ENCODE data around the gene PIGO.
A peak's percentile ranks its signal among the peaks of the same experiment; 100 is the strongest.

The PIGO gene

DNA sequence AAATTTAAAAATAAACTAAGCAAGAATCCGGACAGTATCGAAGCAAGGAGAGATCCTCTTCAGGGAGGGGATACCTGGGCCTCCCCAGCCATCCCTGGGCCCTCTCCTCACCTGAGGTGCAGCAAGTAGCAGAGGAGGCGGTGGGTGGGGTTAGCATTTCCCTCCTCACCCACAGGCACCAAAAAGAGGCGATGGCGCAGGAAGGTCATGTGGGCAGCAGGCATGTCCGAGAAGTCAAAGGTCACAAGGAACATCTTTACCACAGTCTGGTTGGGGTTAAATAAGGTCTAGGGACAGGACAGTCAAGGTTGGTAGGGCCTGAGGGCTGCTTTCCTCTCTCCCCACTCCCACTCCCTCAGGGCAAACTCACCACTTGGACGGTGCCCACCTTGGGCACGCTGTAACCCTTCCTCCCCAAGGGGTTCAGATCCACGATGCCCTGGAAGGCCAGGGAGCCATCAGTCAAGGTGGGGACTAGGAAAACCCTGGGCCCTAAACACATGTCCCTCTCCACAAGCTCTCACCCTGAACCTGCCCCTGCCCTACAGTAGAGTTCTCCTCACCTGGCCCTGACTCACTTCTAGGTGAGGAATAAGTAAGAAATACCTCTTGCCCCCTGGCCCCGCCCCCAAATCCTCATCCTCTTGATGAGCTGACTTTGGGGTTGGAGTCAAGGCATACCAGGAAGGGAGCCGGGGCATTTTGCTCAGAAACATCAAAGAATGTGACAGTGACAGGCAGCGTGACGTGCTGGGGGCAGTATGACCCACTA is 9.4 kb upstream of the PIGO start:
- no peak for DNase-seq

DNA sequence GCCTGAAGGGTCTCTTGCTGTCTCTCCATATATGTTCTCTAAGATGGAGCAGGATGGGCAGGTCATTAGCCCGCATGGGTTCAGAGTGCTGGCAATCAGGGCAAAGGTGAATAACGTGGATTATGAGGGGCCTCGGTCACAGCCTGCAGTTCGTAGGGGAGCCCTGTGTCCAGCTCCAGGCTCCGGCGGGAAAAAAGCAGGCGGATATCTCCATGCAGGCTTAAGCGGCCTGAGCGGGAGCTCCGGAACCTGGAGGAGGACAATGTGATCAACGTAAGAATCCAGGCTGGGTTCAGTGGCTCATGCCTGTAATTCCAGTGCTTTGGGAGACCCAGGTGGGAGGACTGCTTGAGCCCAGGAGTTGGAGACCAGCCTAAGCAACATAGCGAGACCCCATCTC is 8.7 kb upstream of the PIGO start:
- DNase-seq = no peak

DNA sequence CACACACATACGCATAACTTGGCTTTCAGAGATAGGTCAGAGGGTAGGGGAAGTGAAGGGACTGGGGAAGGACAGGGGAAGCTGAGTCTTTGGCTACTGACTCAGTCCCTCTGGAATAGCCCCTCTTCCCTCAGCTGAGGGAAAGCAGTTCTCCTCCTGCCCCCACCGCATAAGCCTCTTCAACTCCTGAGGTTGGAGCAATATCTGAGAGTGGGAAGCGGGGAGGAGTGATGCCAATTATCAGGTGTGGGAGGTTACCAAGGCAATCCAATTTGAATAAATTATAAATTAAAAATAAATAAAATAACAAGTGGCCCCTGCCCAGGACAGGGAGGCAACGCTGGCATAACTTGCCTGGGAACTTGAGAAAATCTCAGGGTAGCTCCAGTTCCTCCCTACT is 8.2 kb upstream of the PIGO start:
- DNase-seq = no peak

DNA sequence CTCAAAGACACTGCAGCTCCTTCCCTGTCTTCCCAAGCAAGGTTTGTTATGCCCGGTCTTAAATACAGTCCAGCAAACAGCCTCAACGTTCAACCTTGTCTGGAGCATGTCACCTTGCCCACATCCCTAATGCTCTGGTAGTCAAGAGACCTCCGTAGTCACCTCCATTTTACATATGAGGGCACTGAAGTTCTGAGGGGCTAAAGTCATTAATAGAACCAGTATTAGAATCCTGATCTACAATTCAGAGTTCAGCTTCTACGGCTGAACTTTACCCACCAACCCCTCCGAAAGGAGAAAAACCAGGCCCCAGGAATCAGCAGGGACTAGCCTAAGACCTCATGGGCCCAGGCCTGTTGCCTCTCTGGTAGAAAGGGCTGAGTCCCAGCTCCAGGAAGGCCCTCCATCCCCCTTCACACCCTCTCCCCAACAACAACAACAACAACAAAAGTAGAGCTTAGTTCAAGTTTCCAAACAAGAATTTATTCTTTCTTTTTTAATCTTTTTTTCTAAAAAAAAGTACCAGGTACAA is 7.3 kb upstream of the PIGO start:
- DNase-seq = no peak

DNA sequence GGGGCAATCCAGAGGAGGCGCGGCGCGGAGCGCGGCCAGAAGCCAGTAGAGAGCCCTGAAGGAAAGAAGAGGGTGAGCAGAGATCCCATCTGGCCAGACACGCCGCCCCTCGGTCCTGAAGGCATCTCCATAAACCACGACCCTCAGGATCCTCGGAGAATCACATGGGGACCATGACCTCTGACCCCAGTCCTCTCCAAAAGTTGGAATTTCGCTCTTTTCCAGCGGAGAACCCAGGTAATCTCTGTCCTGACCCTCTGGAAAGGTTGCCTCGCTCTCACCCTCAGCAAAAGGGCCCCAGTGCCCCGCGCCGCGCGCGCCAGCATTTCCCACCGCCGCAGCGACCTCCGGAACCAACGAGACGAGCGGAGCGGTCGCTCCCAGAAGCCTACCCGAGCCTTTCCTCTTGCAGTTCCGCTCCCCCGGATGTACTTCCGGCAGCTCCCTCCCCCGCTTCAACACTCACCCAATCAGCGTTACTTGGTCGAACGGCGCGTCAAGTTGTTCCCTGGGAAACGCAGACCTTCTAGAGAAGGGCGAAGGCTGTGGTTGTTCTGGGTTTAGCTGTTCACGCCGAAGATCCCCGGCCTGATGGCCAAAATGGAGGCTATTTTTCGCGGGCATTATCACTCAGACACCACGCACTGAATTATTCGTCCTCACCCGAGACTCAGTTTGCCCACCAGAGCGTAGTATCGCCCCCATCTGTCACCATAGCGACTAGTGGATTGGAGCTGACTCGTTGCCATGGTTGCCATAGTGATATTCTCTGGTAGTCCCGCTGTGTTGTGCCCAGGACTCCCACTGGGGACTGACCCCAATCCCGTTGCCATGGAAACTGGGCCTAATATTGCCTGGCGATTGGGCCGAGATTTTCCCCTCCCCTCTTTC is 6.6 kb upstream of the PIGO start, which contains the start of gene STOML2:
Gene STOML2 (minus strand): TSS at position 363 of the 891 bp plus-strand sequence. CDS start 37 bp downstream, at position 326.
- peak; percentile 69 to 91 for DNase-seq

DNA sequence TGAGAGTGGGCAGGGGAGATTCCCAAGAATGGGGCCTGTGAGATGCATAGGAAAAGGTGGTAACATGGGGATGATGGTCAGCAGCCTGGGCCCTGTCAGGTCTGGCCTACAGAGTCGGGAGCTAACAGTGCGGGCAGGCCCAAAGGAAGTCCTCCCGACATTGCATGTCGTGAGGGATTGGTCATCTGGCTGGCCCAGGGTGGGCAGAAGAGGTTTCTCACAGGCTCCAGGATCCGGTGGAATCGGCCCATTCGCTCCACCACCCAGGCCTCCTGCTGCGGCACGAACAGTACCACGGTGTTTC is 6.0 kb upstream of the PIGO start:
- no peak for DNase-seq

DNA sequence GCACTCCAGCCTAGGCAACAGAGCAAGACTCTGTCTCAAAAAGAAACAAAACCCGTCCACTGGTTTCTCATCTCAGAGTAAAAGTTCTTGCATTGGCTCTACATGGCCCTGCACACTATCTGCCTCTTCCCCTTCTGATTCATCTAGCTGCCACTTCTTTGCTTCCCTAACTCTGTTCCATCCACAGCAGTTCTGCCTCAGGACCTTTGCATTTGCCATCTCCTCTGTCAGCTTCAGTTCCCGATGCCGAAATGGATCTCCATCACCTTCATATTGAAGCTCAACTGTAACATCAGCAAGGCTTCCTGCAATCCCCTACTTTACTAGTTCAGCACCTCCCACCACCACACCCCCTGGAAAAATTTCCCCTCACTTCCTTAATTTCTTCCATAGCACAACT is 1.2 kb upstream of the PIGO start:
- no peak for DNase-seq

DNA sequence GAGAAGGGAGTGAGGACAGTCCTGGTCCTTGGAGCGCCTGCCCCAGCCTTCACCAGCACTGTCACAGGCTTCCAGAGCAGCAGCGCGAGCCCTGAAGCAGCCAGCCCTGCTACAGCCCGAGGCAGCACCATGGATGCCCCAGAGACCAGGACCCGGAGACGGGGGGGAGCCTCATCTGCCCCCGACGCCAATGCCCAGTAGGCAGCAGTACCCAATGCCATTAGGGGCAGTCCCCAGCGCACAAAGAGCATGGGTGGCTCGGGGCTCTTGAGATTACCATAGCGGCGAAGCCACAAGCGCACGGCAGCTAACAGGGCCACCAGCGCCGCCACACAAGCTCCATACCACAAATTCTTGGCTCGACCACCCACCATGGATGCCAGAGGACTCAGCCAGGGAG is 4.9 kb downstream of the PIGO start:
- DNase-seq = no peak

DNA sequence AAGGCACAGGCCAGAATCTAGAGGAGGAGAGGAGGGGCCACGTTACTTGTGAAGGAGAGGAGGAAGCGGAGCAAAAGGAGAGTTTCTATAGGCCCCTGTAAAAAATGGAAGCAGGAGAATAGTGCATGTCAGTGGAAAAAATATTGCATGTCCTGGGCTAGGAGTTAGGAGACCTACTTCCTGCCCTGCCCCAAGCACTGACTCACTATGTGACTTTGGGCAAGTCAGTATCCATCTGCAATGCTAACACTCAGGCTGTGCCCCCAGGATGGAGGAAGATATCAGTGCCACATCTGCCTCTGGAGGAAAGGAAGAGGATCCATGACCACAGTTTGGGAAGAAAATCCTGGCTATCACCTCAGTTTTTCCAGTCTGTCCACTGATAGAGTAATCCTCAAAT is 7.0 kb downstream of the PIGO start:
- DNase-seq = no peak

DNA sequence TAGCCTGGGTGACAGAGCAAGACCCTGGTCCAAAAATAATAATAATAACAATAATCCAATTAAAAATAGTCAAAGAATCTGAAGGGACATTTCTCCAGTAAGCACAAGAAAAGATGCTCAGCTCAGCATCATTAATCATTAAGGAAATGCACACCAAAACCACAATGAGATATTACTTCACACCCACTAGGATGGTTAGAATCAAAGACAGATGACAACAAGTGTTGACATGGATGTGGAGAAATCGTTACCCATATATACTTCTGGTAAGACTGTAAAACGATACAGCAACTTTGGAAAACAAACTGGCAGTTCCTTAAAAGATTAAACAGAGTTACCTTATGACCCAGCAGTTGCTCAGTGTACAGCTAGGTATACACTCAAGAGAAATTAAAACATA is 11.3 kb downstream of the PIGO start:
- no peak for DNase-seq

DNA sequence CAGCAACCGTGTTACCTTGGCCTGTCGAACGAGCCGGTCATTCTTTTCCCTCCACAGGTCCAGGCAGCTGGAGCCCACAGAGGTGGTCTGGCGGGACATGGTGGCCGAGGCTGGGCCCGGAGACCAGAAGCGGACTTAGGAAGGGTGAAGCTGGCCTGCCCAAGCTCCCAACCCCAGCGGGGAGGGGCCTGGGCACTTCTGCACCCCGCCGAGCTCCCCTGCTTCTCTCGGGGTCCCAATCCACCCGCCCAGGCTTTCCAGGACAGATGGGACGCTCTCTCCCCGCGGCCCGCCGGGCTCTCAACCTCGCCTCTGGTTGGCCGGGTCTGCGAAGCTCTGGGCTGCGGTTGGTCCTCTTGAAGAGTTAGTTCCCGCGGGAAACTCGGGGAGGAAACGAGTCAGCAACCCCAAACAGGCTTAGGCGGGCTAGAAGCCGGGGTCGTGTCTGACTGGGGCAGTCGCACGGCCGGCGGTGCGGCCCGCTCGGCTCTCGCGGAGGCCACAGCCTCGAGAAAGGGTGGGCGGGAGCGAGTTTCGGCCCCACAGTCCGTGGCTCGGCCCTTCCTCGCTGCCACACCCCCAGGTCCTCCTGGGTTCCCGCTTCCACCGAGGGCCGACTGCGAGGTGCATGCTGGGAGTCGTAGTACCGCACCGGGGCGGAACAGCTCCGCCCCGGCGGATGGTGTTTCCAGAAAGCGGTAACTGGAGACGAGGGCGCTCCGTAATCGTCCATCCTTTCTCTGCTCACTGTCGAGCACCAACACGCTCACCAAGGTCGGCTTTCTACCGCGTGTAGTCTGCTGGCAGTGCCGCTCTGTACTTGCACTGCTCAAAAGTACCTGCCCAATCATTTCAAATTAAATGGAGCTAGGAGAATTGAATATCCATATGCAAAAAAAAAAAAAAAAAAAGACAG is 16.7 kb downstream of the PIGO start, which contains the start of gene FANCG:
Gene FANCG (minus strand): TSS at position 517 of the 916 bp plus-strand sequence. CDS start 418 bp downstream, at position 99.
- peak; percentile 68 to 79 for DNase-seq

DNA sequence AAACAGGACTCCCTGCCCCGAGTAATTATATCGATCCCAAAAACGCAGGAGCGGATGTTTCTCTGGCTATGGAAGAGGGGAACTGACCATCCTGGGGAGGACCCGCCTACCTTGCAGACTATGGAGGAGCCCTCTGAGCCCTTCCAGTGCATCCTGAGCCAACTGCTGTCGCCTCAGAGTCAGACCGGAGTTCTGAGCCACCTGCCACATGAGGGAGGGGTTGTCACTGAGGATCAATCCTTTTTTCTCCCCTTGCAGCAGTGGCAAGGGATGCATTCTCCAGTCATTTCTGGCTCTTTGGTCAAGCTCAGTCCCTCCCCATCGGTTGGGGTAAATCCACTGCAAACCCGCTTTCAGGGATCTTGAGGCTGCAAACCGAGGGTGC is 17.4 kb downstream of the PIGO start:
- no peak for DNase-seq

DNA sequence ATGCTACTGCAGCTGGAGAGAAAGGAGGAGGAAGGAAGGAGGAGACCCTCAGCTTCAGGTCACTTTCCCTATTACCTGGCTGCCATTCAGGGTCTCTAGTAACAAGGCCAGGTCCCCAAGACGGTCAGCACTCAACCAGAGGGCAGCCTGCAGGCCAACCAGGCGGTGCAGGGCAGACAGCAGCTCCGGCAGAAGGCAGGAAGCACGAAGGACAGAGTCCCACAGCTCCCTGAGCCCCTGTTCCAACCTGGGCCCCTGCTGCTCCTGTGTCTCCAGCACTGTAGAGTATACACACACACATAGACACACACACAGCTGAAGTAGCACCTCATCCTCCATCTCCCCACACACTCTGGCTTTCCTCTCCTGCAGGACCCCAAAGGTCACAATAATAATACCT is 18.3 kb downstream of the PIGO start:
- no peak for DNase-seq

DNA sequence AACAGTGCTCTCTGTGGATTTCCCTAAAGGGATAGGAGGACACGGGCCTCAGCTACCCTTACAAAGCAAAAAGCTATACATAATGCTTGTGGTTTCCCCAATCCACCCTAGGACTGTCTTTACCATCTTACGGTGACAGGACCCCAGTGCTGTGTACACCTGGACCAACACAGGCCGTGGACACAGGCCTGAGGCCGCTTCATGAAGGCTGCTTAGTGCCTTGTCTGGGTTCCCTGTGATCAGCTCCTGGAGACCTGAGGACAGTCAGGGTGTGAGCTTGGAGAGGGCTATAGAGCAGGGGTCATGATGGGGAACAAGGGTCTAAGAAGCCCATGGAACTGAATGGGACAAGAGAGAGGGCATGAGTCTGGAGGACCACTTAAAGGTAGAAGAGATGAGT is 19.5 kb downstream of the PIGO start:
- no peak for DNase-seq

DNA sequence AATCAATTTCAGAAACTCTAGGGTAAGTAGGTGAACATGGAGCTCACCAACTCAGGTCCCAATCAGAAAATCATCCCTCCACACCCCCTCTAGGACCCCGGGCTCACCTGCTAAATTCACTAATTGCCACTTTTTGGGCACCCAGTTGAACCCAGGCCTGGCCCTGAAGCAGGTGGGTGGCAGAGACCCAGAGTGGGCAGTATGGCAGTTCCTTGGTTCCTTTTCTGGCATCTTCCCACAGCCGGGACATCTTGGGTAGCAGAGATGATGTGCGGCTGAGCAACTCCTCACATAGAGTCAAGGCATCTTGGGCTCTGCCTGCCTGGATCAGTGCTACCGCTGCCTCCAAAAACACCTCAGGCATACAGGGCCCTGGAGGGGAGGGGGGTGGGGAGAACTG is 21.0 kb downstream of the PIGO start:
- no peak for DNase-seq

DNA sequence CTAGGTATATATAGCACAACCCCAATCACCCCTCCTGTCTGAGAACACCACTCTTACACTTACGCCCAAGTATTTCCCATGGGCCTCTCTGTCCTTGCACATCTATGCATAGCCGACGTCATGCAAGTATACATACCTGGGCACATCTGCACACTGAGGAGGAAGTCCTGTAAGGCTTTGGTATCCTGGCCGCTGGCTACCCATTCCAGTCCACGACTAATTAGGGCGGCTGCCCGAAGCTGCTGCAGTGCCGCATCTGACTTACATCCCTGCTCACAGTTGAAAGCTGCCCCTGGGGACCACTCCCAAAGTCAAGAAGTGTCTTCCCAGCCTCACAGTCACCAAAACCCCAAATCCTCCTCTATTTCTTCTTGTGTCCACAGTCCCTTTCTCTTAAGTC is 21.6 kb downstream of the PIGO start:
- DNase-seq = no peak

DNA sequence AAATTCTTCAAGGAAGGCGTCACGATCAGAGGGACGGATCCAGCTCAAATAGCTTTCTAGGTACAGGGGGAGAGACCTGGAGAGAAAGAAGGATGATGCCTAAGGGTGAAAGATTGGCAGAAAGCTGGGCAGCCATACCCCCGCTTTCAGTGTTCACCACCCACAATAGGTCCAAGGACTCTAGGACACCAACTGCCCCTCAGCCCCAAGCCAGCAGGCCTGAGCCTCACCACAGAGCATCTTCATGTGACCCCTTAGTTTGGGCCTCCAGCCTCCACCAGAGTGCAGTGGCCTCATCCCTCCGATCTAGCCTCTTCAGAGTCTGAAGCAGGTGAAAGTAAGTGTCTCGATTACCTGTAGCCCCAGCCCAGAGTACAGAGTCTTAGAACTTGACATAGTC is 22.2 kb downstream of the PIGO start:
- DNase-seq = no peak

DNA sequence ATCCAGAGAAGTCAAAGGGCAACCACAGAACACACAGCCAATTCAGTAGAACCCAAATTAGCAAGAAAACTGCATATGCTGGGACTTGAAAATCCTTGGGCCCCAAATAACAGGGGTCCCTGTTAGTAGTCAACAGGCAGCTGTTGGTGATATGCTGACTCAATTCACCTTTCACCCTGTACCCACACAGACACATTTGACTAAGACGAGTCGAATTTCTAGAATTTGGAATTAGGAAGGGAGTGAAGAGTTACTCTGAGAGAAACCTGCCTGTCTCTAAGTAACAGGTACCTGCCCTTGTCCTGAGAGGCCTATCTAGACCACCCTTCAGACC is 23.1 kb downstream of the PIGO start:
- no peak for DNase-seq

DNA sequence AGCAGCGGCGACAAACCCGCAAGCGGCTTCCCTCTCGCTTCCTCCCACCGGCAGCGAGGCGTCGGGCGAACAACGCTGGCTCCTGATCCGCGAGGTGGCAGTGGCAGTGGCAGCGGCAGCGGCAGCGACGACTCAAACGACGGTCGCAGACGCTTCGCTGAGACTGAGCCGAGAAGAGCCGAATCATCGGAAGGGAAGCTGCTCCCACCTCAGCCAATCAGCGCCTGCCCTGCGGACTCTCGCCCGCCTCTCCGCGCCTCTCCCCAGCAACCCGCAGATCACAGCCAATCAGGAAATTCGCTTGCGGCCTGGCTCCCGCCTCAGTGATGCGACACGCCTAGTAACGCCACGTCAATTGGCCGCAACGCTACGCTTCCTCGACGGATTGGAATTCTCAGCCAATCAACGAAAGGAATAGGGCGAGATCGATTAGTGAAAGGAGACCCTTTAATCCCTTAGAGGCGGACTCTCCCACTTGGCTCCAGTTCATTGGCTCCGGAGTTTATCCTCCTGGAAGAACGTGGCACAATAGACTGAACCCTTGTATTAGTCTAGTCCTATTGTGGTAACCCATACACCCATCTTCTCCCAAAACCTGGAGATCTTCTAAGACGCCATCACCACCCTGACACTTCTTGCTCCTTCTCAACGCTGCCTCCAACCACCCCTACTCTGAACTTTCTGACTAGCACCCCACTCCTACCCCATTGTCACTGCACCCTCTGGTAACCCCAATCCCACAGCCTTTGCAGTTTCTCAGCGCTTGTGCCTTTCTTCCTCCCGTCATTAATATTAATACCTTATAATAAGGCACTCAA is 23.7 kb downstream of the PIGO start, which contains the start of gene VCP:
Gene VCP (minus strand): TSS at position 165 of the 818 bp plus-strand sequence. CDS start 272 bp downstream, outside the sequence.
- peak; percentile 83 to 99 for DNase-seq

DNA sequence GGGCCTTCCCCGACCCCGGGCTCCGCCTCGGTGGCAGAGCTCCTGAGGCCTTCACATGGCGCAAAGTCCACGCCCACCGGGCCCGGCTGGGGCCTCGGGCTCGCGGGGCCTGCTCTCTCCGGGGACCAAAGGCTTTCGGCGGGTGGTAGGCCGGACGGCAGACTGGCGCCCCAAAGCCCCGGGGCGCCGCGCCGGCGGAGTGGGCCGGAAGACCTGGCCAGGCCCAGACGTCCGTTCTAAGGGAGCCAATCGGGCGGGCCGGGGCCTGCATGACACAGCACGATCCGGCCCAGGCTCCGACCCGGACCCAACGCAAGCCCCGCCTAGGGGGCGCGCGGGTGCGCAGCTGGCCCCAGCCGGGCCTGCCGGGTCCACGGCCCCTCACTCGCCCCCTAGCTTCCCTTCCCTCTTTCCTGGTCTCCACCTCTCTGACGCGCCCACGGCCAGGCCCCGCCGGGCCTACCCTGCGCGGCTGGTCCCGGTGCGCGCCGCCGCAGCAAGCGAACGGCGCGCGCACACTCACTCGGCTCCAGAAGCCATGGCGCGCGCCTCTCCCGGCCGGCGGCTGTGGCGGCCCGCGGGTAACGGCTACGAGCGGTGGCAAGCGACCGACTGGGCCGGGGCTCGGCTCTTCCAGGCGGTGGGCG is 24.5 kb downstream of the PIGO start:
- peak; percentile 53 to 83 for DNase-seq

Data from bone marrow (tissue), 2 donors.